Right lobe of liver (tissue), 6 donors: ENCODE data around the gene ARID5B. TPM values are rescaled to one million over a fixed set of nuclear protein-coding genes. Genes with fewer than 3 reads are reported as not detected.
A peak's percentile ranks its signal among the peaks of the same experiment; 100 is the strongest.

Experiments
- ATAC-seq, 4 donors: fragments of 200-7000 bp; cut with Tn5 transposase; one replicate each; pipeline ENCODE4 v1.9.1; 2020; ENCODE audit warnings: mild to moderate bottlenecking in 4 of 4, moderate library complexity in 4 of 4
- DNase-seq, 3 donors: peaks; one replicate each; pipeline ENCODE4 v3.0.0-alpha.2; 2020
- H3K27ac ChIP-seq, 3 donors: fragments of 200-600 bp; one replicate each; pipeline ENCODE4 v1.8.0; 2022
- H3K27me3 ChIP-seq, 2 donors: fragments of 200-600 bp; one replicate each; pipeline ENCODE4 v1.8.0; 2022
- H3K36me3 ChIP-seq, 4 donors: fragments of 200-600 bp; sonication (generic) in 1 of 4; one replicate each; pipeline versions ENCODE4 v1.5.1 to v1.8.0; 2017 to 2022; ENCODE audit warnings: control low read depth in 1 of 4
- H3K4me1 ChIP-seq, 4 donors: fragments of 200-600 bp; sonication (generic) in 1 of 4; one replicate each; pipeline versions ENCODE4 v1.5.1 to v1.8.0; 2017 to 2022; ENCODE audit warnings: control low read depth in 1 of 4
- H3K4me3 ChIP-seq, 3 donors: fragments of 200-600 bp; one replicate each; pipeline ENCODE4 v1.8.0; 2022
- H3K9me3 ChIP-seq, 4 donors: fragments of 200-600 bp; sonication (generic) in 1 of 4; one replicate each; pipeline versions ENCODE4 v1.5.1 to v1.8.0; 2017 to 2022; ENCODE audit warnings: control low read depth in 1 of 4
- CTCF ChIP-seq, 4 donors: fragments of 200-600 bp in 3 of 4; fragments of 450-650 bp in 1 of 4; IDR thresholded peaks; one replicate each; pipeline versions ENCODE4 v1.5.1 to v1.8.0; 2016 to 2022; ENCODE audit warnings: antibody characterized with exemption in 4 of 4, mild to moderate bottlenecking in 2 of 4
- POLR2A ChIP-seq: fragments of 450-650 bp; IDR thresholded peaks from one replicate; pipeline ENCODE4 v1.6.1; 2017; ENCODE audit warnings: antibody characterized with exemption, mild to moderate bottlenecking
- WGBS: methylation state at CpG from one replicate; pipeline ENCODE4 v1.1.6; 2018; ENCODE audit warnings: low coverage, low lambda C conversion rate; ENCODE audit not compliant: insufficient coverage; ENCODE audit errors: missing lambda C conversion rate; 5-methylcytosine and 5-hydroxymethylcytosine counted together
- intact Hi-C, 2 donors: fragments of 100-400 bp; cut with DNase I; formaldehyde crosslinking; loops; one replicate each; pipeline versions ENCODE4 v1.11.2 to v1.14.1; 2022
- total RNA-seq, 6 experiments: library from RNA; depleted of rRNA in 2 of 6; stranded (reverse); fragments of >200 nt in 2 of 6; fragmentation: NEBNext Ultra II Directional in 3 of 6; extraction: Animal tissue kit (Norgen Biotek cat#: 25700) in 3 of 6; gene quantifications; one replicate each; pipeline versions ENCODE4 v1.1.0 to v1.2.4, GENCODE V29; 2016 to 2023
- donor health status: DM: no; HTN: yes; CAD: no.
- donor health status: DM: no; HTN: no; CAD: no.
- donor health status: DM: no; HTN: no; CAD: no.
- donor health status: DM: no; HTN: yes; CAD: no.
- donor health status: DM: no; HTN: yes; CAD: no.

Gene ARID5B
- total RNA-seq, 6 experiments from 2014 or later = 2.7 to 10.5 (median 5.3) TPM

DNA sequence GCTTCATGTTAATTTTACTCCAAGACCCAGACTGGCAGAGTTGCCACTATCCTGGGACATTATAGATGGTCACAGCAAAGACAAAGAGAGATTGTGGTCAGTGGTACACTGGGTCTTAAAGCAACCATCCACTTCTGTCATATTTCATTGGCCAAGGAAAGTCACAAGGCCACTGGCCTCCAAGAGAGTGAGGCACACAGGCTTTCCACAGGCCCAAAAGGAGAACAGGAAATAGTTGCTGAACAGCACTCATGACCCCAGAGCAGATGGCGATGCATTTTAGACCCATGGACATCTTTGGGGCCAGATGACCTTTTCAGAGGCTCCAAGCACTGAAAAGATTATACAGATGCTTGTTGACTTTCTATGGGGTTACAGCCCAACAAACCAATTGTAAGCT lies 97.4 kb downstream of the ARID5B start:
- Histone ChIP-seq H3K27ac (no peak overlapping the region), H3K27me3 (no peaks in the 10 kb centered on the region), H3K9me3 (no peaks in the 10 kb centered on the region), H3K4me1 (no peaks in the 10 kb centered on the region), H3K36me3 (no peaks in the 10 kb centered on the region), H3K4me3 (no peak overlapping the region)
- WGBS = no CpG with 5 or more reads among the region's 1 CpG
- DNase-seq = no peak
- ATAC-seq = peak in 2 of 4 donors; percentile 20 to 43
- intact Hi-C loops = no loop called here
- TF ChIP-seq POLR2A = no peak
- no peak for TF ChIP-seq CTCF (IDR thresholded peaks at IDR 0.05)

DNA sequence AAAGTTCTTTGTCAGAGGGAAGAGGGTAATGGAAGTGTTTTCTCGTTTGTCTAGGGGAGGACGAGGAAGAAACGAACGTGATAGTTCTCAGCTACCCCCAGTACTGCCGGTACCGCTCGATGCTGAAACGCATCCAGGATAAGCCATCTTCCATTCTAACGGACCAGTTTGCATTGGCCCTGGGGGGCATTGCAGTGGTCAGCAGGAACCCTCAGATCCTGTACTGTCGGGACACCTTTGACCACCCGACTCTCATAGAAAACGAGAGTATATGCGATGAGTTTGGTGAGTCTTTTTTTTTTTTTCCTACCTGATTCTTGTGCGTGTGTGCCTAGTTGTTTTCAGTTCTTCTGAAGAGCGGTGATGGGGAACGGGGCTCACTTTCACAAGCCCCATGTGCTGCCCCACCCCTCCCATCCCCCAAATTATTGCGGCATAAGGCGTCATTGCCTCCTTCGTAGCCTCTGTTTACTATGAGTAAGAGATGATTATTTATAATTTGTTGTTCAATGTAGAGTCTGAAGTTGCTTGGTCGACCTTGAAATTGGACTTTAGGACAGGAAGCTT lies 98.6 kb downstream of the ARID5B start:
- no peak overlapping the region for H3K27ac ChIP-seq
- H3K27me3 ChIP-seq = no peaks in the 10 kb centered on the region
- 90% methylated on average over 16 of the region's 20 CpGs for WGBS
- H3K9me3 ChIP-seq = no peaks in the 10 kb centered on the region
- no peak for TF ChIP-seq CTCF (IDR thresholded peaks at IDR 0.05)
- TF ChIP-seq POLR2A = no peak
- intact Hi-C loops = no loop called here
- H3K4me3 ChIP-seq = no peak overlapping the region
- no peaks in the 10 kb centered on the region for H3K36me3 ChIP-seq
- ATAC-seq (no peak), DNase-seq (no peak)
- H3K4me1 ChIP-seq = no peaks in the 10 kb centered on the region

DNA sequence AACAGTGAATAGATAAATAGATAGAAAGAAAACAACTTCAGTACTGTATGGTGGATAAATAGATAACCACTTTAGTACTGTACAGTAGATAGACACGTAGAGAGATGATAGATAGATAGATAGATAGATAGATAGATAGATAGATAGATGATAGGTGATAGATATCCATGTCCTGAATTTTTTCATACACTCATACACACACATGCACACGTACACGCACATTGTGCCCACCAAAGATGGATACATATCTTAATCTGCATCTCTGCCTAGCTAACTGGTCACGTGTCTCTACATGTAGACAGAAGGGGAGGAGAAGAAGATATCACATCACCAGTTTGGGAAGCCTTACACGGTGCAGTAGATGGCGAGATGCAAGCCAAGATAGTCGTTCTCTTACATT lies 99.2 kb downstream of the ARID5B start:
- intact Hi-C loops = no loop called here
- TF ChIP-seq CTCF (IDR thresholded peaks at IDR 0.05) (no peak), POLR2A (no peak)
- H3K4me3 ChIP-seq = no peak overlapping the region
- H3K4me1 ChIP-seq = peaks cover 0 to 4% (median 0%) of the 10 kb centered on the region in 4 donors
- DNase-seq (no peak), ATAC-seq (no peak)
- WGBS = 92% methylated on average over 7 of the region's 7 CpGs
- H3K27ac ChIP-seq = no peak overlapping the region
- no peaks in the 10 kb centered on the region for H3K36me3 ChIP-seq
- H3K27me3 ChIP-seq = no peaks in the 10 kb centered on the region
- no peaks in the 10 kb centered on the region for H3K9me3 ChIP-seq

DNA sequence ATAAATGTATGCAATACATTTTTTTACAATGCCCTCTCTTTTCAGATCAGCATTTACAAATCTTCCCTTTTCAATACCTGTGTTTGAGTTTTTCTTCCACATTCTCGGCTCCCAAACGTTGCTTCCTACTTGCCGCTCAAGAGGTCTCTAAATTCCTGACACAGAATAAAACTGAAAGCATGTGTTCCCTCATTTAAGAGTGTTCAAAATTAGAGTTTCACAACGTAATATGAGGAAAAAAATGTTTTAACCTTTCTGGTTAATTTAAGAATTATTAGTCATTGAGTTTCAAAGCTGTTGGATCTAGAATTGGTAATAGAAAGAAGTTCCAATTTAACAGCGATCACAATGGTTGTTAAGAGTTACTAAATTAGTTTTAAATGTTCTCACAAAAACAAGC lies 100.4 kb downstream of the ARID5B start:
- ATAC-seq (no peak), DNase-seq (no peak)
- WGBS = 68% methylated on average over 5 of the region's 5 CpGs
- H3K9me3 ChIP-seq = no peaks in the 10 kb centered on the region
- intact Hi-C loops = no loop called here
- TF ChIP-seq CTCF (IDR thresholded peaks at IDR 0.05) = no peak
- TF ChIP-seq POLR2A = no peak
- no peaks in the 10 kb centered on the region for H3K27me3 ChIP-seq
- H3K4me3 ChIP-seq = no peak overlapping the region
- H3K36me3 ChIP-seq = no peaks in the 10 kb centered on the region
- peaks cover 0 to 6% (median 0%) of the 10 kb centered on the region in 4 donors for H3K4me1 ChIP-seq
- no peak overlapping the region for H3K27ac ChIP-seq

GRCh38 chr10:62002753-62003152 lies 101.3 kb downstream of the ARID5B start:
- peaks cover 0 to 6% (median 0%) of the 10 kb centered on the region in 4 donors for H3K4me1 ChIP-seq
- intact Hi-C loops = no loop called here
- TF ChIP-seq CTCF (IDR thresholded peaks at IDR 0.05) (no peak), POLR2A (no peak)
- no peaks in the 10 kb centered on the region for H3K36me3 ChIP-seq
- no peak overlapping the region for H3K4me3 ChIP-seq
- 82% methylated on average over 3 of the region's 3 CpGs for WGBS
- H3K9me3 ChIP-seq = no peaks in the 10 kb centered on the region
- H3K27me3 ChIP-seq = no peaks in the 10 kb centered on the region
- no peak overlapping the region for H3K27ac ChIP-seq
- no peak for DNase-seq
- no peak for ATAC-seq
